GM12801 (cell line): Measurements from ENCODE around the gene TBC1D32.

Source experiments
- TF ChIP-seq, protein P1 (sequence below): IDR thresholded peaks from one replicate; pipeline ENCODE4 v1.5.1; 2011; ENCODE audit warnings: control low read depth; ENCODE audit not compliant: insufficient read length; ENCODE audit errors: extremely low read depth

TBC1D32 gene

GRCh38 chr6:121236984-121237383 is 97.3 kb downstream of the TBC1D32 start:
- TF ChIP-seq, protein P1, sequence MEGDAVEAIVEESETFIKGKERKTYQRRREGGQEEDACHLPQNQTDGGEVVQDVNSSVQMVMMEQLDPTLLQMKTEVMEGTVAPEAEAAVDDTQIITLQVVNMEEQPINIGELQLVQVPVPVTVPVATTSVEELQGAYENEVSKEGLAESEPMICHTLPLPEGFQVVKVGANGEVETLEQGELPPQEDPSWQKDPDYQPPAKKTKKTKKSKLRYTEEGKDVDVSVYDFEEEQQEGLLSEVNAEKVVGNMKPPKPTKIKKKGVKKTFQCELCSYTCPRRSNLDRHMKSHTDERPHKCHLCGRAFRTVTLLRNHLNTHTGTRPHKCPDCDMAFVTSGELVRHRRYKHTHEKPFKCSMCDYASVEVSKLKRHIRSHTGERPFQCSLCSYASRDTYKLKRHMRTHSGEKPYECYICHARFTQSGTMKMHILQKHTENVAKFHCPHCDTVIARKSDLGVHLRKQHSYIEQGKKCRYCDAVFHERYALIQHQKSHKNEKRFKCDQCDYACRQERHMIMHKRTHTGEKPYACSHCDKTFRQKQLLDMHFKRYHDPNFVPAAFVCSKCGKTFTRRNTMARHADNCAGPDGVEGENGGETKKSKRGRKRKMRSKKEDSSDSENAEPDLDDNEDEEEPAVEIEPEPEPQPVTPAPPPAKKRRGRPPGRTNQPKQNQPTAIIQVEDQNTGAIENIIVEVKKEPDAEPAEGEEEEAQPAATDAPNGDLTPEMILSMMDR, result no peak

DNA sequence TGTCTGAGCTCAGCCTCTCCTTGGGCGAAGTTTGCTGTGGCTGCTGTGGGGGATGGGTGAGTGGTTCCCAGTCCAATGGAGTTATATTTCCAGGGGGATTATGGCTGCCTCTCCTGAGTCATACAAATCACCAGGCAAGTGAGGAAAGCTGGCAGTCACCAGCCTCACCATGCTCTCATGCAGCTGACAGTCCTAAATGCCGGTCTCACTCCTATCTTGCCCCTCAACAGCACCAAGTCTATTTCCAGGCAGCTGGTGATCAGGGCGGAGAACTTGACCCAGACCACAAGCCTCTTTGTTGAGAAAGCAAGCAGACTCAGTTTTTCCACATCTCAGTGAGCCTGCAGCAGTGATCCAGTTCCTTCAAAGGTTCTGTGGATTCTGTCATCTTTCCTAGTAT is 98.9 kb downstream of the TBC1D32 start:
- TF ChIP-seq, protein P1, result no peak

DNA sequence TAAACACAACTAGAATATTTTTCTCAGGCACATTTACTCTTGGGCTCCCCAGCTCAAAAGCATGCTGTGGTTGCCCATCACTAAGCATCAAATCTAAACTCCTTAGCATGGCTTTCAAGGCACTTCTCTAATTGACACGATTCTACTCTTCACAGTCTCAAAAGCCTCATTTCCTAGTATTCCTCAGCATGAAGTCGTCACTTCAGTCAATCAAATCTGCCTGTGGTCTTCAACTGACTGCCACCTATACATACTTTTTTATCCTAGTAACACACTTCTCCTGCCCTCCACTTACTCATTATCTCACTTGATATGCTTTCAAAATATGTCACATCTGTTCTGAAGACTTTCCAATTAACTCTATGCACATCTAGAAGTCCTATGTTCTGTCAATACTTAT is 110.3 kb downstream of the TBC1D32 start:
- TF ChIP-seq, protein P1, result no peak

GRCh38 chr6:121223212-121223611 is 111.1 kb downstream of the TBC1D32 start:
- TF ChIP-seq, protein P1, result no peak

- TF ChIP-seq, protein P1, result no peak
Measured at GRCh38 chr6:121222656-121223055, 111.6 kb downstream of the TBC1D32 start.

DNA sequence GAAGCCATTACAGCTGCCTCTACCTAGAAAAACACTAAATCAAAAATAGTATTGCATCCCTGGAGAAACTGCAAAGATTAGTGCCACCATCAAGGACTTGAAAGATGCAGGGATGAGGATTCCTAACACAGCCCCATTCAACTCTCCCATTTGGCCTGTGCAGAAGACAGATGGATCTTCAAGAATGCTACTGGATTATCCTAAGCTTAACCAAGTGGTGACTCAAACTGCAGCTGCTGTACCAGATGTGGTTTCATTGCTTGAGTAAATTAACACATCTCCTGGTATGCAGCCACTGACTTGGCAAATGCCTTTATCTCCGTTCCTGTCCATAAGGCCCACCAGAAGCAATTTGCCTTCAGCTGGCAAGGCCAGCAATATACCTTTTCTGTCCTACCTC is 117.4 kb downstream of the TBC1D32 start:
- TF ChIP-seq, protein P1, result no peak

- TF ChIP-seq, protein P1, result no peak
Measured at GRCh38 chr6:121210943-121211342, 123.3 kb downstream of the TBC1D32 start.

GRCh38 chr6:121205569-121205968 is 128.7 kb downstream of the TBC1D32 start:
- TF ChIP-seq, protein P1, result no peak
